Left ventricle myocardium inferior (tissue), 1 donor: ENCODE data around the gene NEDD4L. TPM values are rescaled to one million over a fixed set of nuclear protein-coding genes. Genes with fewer than 3 reads are reported as not detected.
"Not testable (repeated sequence)": the region's sequence is repeated elsewhere in the genome, so short reads cannot be mapped to it uniquely, and the experiment has no call there.

Source experiments
- DNase-seq: peaks from one replicate; pipeline ENCODE4 v3.0.0-alpha.2; 2020
- H3K27ac ChIP-seq: fragments of 200-600 bp; replicated peaks from 2 replicates; pipeline ENCODE4 v1.8.0; 2021
- H3K27me3 ChIP-seq: fragments of 200-600 bp; 2 replicates; pipeline ENCODE4 v1.8.0; 2021; ENCODE audit warnings: low read depth
- H3K36me3 ChIP-seq: fragments of 200-600 bp; 2 replicates; pipeline ENCODE4 v1.8.0; 2021
- H3K4me1 ChIP-seq: fragments of 200-600 bp; 2 replicates; pipeline ENCODE4 v1.8.0; 2021
- H3K4me3 ChIP-seq: fragments of 200-600 bp; 2 replicates; pipeline ENCODE4 v1.8.0; 2021; ENCODE audit warnings: mild to moderate bottlenecking, moderate library complexity
- H3K9me3 ChIP-seq: fragments of 200-600 bp; replicated peaks from 2 replicates; pipeline ENCODE4 v1.8.0; 2021
- intact Hi-C: fragments of 100-400 bp; cut with micrococcal nuclease; formaldehyde crosslinking; loops from one replicate; pipeline ENCODE4 v1.11.0; 2022
- long read RNA-seq: library from polyadenylated mRNA; unstranded; transcript quantifications from one replicate; pipeline ENCODE4 v2.0.0, GENCODE V29; 2021
- total RNA-seq: library from RNA; stranded (reverse); fragmentation: NEBNext Ultra II Directional; extraction: Animal tissue kit (Norgen Biotek cat#: 25700); gene quantifications from one replicate; pipeline ENCODE4 v1.2.1, GENCODE V29; 2021
- TF ChIP-seq, protein P1 (sequence below): fragments of 200-600 bp; IDR thresholded peaks from 2 replicates; pipeline ENCODE4 v1.8.0; 2021; ENCODE audit warnings: antibody characterized with exemption, mild to moderate bottlenecking, borderline replicate concordance
- donor health status: DM: no; HTN: yes; CAD: no; lungs with severe emphysema.

NEDD4L gene
- 45.8 TPM for total RNA-seq
- long read RNA-seq, partial matches to known transcripts, result 9 of 79 reads
- long read RNA-seq, other reads (novel, unspliced or antisense), result 70 of 79 reads

- Histone ChIP-seq H3K9me3 (no peaks in the 10 kb centered on the region), H3K27me3 (no peaks in the 10 kb centered on the region), H3K4me1 (peaks cover 25% of the 10 kb centered on the region), H3K27ac (peak within 1 kb of the TSS; percentile 84), H3K4me3 (peak within 1 kb of the TSS; percentile 91), H3K36me3 (no peaks in the 10 kb centered on the region)
- DNase-seq, result peak; percentile 77
- intact Hi-C loops, result no loop called here
- TF ChIP-seq, protein P1, sequence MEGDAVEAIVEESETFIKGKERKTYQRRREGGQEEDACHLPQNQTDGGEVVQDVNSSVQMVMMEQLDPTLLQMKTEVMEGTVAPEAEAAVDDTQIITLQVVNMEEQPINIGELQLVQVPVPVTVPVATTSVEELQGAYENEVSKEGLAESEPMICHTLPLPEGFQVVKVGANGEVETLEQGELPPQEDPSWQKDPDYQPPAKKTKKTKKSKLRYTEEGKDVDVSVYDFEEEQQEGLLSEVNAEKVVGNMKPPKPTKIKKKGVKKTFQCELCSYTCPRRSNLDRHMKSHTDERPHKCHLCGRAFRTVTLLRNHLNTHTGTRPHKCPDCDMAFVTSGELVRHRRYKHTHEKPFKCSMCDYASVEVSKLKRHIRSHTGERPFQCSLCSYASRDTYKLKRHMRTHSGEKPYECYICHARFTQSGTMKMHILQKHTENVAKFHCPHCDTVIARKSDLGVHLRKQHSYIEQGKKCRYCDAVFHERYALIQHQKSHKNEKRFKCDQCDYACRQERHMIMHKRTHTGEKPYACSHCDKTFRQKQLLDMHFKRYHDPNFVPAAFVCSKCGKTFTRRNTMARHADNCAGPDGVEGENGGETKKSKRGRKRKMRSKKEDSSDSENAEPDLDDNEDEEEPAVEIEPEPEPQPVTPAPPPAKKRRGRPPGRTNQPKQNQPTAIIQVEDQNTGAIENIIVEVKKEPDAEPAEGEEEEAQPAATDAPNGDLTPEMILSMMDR, result peak; percentile 91
These were observed at the start of gene NEDD4L for GRCh38 chr18:58043491-58044369. Gene NEDD4L, plus strand, starts transcription at chr18:58044226. Its CDS starts 435 bp downstream, at chr18:58044661.

- Histone ChIP-seq H3K36me3 (no peaks in the 10 kb centered on the region), H3K9me3 (no peaks in the 10 kb centered on the region), H3K27ac (no peak overlapping the region), H3K4me3 (no peak overlapping the region), H3K4me1 (no peaks in the 10 kb centered on the region), H3K27me3 (peaks cover 14% of the 10 kb centered on the region)
- TF ChIP-seq, protein P1, result no peak
- intact Hi-C loops, result no loop called here
- DNase-seq, result no peak
These were observed 48.7 kb upstream of the NEDD4L start for GRCh38 chr18:57995331-57995730.

GRCh38 chr18:57996894-57997293, 47.1 kb upstream of the NEDD4L start:
- H3K27ac ChIP-seq, H3K4me3 ChIP-seq, intact Hi-C loops, H3K9me3 ChIP-seq, DNase-seq, H3K36me3 ChIP-seq, H3K4me1 ChIP-seq: not testable (repeated sequence)
- peaks cover 14% of the 10 kb centered on the region for H3K27me3 ChIP-seq

DNA sequence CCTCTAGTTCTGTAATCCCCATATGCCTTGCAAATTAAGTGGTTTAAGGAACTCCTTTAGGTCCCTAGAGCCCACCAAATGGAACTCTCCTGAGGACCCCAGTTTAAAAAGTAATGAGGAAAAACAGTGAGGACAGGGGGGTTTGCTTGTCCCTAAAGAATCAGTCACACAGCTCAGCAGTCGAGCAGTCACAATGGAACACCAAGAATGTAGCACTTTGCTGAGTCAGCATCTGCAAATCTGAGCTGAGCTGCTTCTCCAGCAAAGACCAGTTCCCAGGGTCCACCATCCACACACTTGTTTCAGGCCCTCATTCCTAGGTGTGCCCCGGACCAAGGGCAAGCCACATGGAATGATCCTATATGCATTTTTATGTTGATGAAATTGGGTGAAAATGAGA, 46.2 kb upstream of the NEDD4L start:
- intact Hi-C loops, result no loop called here
- Histone ChIP-seq H3K4me1 (no peaks in the 10 kb centered on the region), H3K36me3 (no peaks in the 10 kb centered on the region), H3K9me3 (no peaks in the 10 kb centered on the region), H3K4me3 (no peak overlapping the region), H3K27ac (no peak overlapping the region), H3K27me3 (peaks cover 11% of the 10 kb centered on the region)
- no peak for DNase-seq
- TF ChIP-seq, protein P1, result no peak

- no peaks in the 10 kb centered on the region for H3K4me1 ChIP-seq
- H3K4me3 ChIP-seq, result no peak overlapping the region
- H3K27me3 ChIP-seq, result peaks cover 4% of the 10 kb centered on the region
- no peak for DNase-seq
- no peaks in the 10 kb centered on the region for H3K36me3 ChIP-seq
- intact Hi-C loops, result no loop called here
- H3K9me3 ChIP-seq, result no peaks in the 10 kb centered on the region
- no peak overlapping the region for H3K27ac ChIP-seq
- TF ChIP-seq, protein P1, result no peak
These were observed 45.6 kb upstream of the NEDD4L start for GRCh38 chr18:57998461-57998860.

- no peaks in the 10 kb centered on the region for H3K4me1 ChIP-seq
- intact Hi-C loops, result no loop called here
- H3K27me3 ChIP-seq, result peaks cover 6% of the 10 kb centered on the region
- no peaks in the 10 kb centered on the region for H3K9me3 ChIP-seq
- TF ChIP-seq, protein P1, result no peak
- no peak for DNase-seq
- H3K36me3 ChIP-seq, result no peaks in the 10 kb centered on the region
- no peak overlapping the region for H3K4me3 ChIP-seq
- no peak overlapping the region for H3K27ac ChIP-seq
These were observed 39.7 kb upstream of the NEDD4L start for GRCh38 chr18:58004317-58004716.
